Neural cell (in vitro differentiated cells): ENCODE data around the gene THAP4.

Experiments used
- EZH2 ChIP-seq: fragments of 200-600, 300-800 bp; shearing (Covaris generic), sonication (generic); IDR thresholded peaks from 2 replicates; pipeline ENCODE4 v1.6.1; 2014; ENCODE audit warnings: antibody characterized with exemption, low read length, borderline replicate concordance, mild to moderate bottlenecking; ENCODE audit not compliant: insufficient read depth, poor library complexity, severe bottlenecking
- MXI1 ChIP-seq: fragments of 450-650 bp; conservative IDR thresholded peaks from 2 replicates; pipeline ENCODE4 v1.6.1; 2014; ENCODE audit warnings: antibody characterized with exemption, mild to moderate bottlenecking; ENCODE audit not compliant: poor library complexity, severe bottlenecking
- TAF1 ChIP-seq: IDR thresholded peaks from 2 replicates; pipeline ENCODE4 v1.6.1; 2012; ENCODE audit warnings: low read depth
- TF ChIP-seq, protein P1 (sequence below): IDR thresholded peaks from 2 replicates; pipeline ENCODE4 v1.6.1; 2012; ENCODE audit warnings: borderline replicate concordance
- TF ChIP-seq, protein P2 (sequence below): fragments of 450-650 bp; IDR thresholded peaks from 2 replicates; pipeline ENCODE4 v1.5.1; 2014; ENCODE audit warnings: antibody characterized with exemption, mild to moderate bottlenecking, moderate library complexity; ENCODE audit not compliant: poor library complexity, severe bottlenecking

DNA sequence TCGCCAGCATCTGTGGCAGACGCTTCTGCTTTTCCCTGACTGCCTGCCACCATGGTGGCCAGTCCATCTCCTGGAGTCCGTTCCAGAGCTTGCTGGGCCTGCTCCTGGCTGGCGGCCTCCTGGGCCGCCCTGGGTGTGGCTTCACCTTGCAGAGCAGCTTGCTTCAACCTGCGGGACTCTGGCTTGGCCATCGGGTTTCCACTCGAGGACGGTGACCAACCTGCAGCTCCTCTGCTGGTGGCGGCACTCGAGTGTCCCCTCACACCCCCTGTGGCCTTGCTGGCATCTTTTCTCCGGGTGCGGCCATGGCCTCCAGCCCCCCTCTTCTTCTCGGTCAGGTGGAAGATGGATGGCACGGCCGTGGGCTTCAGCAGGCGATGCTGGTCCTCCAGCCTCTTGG, 3.4 kb downstream of the THAP4 start:
- TF ChIP-seq EZH2 = no peak
- TF ChIP-seq, protein P1, sequence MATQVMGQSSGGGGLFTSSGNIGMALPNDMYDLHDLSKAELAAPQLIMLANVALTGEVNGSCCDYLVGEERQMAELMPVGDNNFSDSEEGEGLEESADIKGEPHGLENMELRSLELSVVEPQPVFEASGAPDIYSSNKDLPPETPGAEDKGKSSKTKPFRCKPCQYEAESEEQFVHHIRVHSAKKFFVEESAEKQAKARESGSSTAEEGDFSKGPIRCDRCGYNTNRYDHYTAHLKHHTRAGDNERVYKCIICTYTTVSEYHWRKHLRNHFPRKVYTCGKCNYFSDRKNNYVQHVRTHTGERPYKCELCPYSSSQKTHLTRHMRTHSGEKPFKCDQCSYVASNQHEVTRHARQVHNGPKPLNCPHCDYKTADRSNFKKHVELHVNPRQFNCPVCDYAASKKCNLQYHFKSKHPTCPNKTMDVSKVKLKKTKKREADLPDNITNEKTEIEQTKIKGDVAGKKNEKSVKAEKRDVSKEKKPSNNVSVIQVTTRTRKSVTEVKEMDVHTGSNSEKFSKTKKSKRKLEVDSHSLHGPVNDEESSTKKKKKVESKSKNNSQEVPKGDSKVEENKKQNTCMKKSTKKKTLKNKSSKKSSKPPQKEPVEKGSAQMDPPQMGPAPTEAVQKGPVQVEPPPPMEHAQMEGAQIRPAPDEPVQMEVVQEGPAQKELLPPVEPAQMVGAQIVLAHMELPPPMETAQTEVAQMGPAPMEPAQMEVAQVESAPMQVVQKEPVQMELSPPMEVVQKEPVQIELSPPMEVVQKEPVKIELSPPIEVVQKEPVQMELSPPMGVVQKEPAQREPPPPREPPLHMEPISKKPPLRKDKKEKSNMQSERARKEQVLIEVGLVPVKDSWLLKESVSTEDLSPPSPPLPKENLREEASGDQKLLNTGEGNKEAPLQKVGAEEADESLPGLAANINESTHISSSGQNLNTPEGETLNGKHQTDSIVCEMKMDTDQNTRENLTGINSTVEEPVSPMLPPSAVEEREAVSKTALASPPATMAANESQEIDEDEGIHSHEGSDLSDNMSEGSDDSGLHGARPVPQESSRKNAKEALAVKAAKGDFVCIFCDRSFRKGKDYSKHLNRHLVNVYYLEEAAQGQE = no peak
- no peak for TF ChIP-seq TAF1
- TF ChIP-seq MXI1 = no peak
- TF ChIP-seq, protein P2, sequence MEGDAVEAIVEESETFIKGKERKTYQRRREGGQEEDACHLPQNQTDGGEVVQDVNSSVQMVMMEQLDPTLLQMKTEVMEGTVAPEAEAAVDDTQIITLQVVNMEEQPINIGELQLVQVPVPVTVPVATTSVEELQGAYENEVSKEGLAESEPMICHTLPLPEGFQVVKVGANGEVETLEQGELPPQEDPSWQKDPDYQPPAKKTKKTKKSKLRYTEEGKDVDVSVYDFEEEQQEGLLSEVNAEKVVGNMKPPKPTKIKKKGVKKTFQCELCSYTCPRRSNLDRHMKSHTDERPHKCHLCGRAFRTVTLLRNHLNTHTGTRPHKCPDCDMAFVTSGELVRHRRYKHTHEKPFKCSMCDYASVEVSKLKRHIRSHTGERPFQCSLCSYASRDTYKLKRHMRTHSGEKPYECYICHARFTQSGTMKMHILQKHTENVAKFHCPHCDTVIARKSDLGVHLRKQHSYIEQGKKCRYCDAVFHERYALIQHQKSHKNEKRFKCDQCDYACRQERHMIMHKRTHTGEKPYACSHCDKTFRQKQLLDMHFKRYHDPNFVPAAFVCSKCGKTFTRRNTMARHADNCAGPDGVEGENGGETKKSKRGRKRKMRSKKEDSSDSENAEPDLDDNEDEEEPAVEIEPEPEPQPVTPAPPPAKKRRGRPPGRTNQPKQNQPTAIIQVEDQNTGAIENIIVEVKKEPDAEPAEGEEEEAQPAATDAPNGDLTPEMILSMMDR = no peak
